Loucy (cell line): ENCODE measurements around the gene GNL1.
A peak's percentile ranks its signal among the peaks of the same experiment; 100 is the strongest.
"Not testable (repeated sequence)": the region's sequence is repeated elsewhere in the genome, so short reads cannot be mapped to it uniquely, and the experiment has no call there.

Source experiments
- H2AFZ ChIP-seq: fragments of 200-600 bp; sonication (generic); 2 replicates; pipeline ENCODE4 v1.6.0; 2016; ENCODE audit warnings: antibody characterized with exemption, mild to moderate bottlenecking, low read length, moderate library complexity
- H3F3A ChIP-seq: fragments of 200-600 bp; 2 replicates; pipeline ENCODE4 v1.6.0; 2016; ENCODE audit warnings: antibody characterized with exemption, low read depth, mild to moderate bottlenecking
- H3K27me3 ChIP-seq: fragments of 200-600 bp; sonication (generic); 2 replicates; pipeline ENCODE4 v1.6.1; 2014; ENCODE audit warnings: low read length, mild to moderate bottlenecking; ENCODE audit not compliant: insufficient read depth, poor library complexity, severe bottlenecking
- H3K36me3 ChIP-seq: fragments of 200-600 bp; sonication (generic); 2 replicates; pipeline ENCODE4 v1.6.1; 2016; ENCODE audit warnings: low read length; ENCODE audit not compliant: insufficient read depth
- H3K4me1 ChIP-seq: fragments of 200-600 bp; sonication (generic); 2 replicates; pipeline ENCODE4 v1.5.1; 2014; ENCODE audit warnings: low read length, mild to moderate bottlenecking; ENCODE audit not compliant: insufficient read depth, poor library complexity, severe bottlenecking
- H3K4me2 ChIP-seq: fragments of 200-600 bp; sonication (generic); 2 replicates; pipeline ENCODE4 v1.6.0; 2014; ENCODE audit warnings: antibody characterized with exemption, low read length, low read depth, mild to moderate bottlenecking; ENCODE audit not compliant: poor library complexity, severe bottlenecking
- H3K4me3 ChIP-seq: fragments of 200-600 bp; sonication (generic); 2 replicates; pipeline ENCODE4 v1.5.1; 2014; ENCODE audit warnings: low read length, mild to moderate bottlenecking, mixed read lengths; ENCODE audit not compliant: poor library complexity, severe bottlenecking
- H3K79me2 ChIP-seq: fragments of 200-600 bp; sonication (generic); 2 replicates; pipeline ENCODE4 v1.6.1; 2014; ENCODE audit warnings: low read length; ENCODE audit not compliant: insufficient read depth
- H3K9ac ChIP-seq: fragments of 200-600 bp; sonication (generic); 2 replicates; pipeline ENCODE4 v1.6.0; 2014; ENCODE audit warnings: mild to moderate bottlenecking, low read depth, low read length, moderate library complexity; ENCODE audit not compliant: poor library complexity, severe bottlenecking
- H3K9me2 ChIP-seq: fragments of 200-600 bp; sonication (generic); replicated peaks from 2 replicates; pipeline ENCODE4 v1.6.1; 2016; ENCODE audit warnings: low read depth, low read length, mixed read lengths
- H3K9me3 ChIP-seq: fragments of 200-600 bp; sonication (generic); 2 replicates; pipeline ENCODE4 v1.6.1; 2014; ENCODE audit warnings: mild to moderate bottlenecking, antibody characterized with exemption, low read length, low read depth; ENCODE audit not compliant: insufficient read depth
- H4K20me1 ChIP-seq: fragments of 200-600 bp; sonication (generic); 2 replicates; pipeline ENCODE4 v1.6.0; 2014; ENCODE audit warnings: antibody characterized with exemption, low read length, mild to moderate bottlenecking; ENCODE audit not compliant: insufficient read depth, poor library complexity, severe bottlenecking
- EZH2phosphoT487 ChIP-seq: fragments of 200-600 bp; IDR thresholded peaks from 2 replicates; pipeline ENCODE4 v1.6.1; 2018; ENCODE audit warnings: antibody characterized with exemption, mild to moderate bottlenecking, moderate library complexity, borderline replicate concordance
- TF ChIP-seq, protein P1 (sequence below): fragments of 200-600 bp; sonication (generic); conservative IDR thresholded peaks from 2 replicates; pipeline ENCODE4 v1.5.1; 2014; ENCODE audit warnings: mild to moderate bottlenecking, antibody characterized with exemption, low read length

The GNL1 gene

DNA sequence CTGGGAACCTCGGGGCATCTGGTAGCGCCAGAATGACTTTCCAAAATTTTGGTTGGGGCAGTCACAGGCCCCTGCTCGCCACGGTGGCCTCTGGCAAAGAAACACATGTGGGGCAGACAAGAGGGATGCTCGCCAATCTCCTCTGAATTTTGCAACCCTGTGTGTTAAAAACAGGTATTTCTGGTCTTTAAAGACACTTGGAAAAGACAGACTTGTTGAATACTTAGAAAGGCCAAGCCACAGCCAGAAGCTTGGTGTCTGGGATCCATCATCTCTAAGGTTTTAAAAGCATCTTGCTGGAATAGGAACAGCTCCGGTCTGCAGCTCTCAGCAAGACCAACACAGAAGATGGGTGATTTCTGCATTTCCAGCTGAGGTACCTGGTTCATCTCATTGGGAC, 35.8 kb downstream of the GNL1 start:
- Histone ChIP-seq H4K20me1 (no peaks in the 10 kb centered on the region), H2AFZ (no peak overlapping the region), H3K27me3 (no peaks in the 10 kb centered on the region), H3K36me3 (no peaks in the 10 kb centered on the region), H3K4me1 (peaks cover 18% of the 10 kb centered on the region), H3K79me2 (no peaks in the 10 kb centered on the region), H3K9me2 (no peaks in the 10 kb centered on the region), H3K4me2 (no peak overlapping the region), H3K9me3 (no peaks in the 10 kb centered on the region), H3F3A (peaks cover 6% of the 10 kb centered on the region), H3K9ac (no peak overlapping the region), H3K4me3 (no peak overlapping the region)
- no peak for TF ChIP-seq EZH2phosphoT487

DNA sequence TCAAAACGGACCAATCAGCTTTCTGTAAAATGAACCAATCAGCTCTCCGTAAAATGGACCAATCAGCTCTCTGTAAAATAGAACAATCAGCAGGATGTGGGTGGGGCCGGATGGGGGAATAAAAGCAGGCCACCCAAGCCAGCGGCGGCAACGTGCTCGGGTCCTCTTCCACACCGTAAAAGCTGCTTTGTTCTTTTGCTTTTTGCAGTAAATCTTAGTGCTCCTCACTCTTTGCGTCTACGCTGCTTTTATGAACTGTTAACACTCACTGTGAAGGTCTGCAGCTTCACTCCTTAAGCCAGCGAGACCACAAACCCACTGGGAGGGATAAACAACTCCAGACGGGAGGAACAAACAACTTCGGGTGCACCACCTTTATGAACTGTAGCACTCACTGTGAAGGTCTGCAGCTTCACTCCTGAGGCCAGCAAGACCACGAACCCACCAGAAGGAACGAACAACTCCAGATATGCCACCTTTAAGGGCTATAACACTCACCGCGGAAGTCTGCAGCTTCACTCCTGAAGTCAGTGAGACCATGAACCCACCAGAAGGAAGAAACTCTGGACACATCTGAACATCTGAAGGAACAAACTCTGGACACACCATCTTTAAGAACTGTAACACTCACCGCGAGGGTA, 37.7 kb downstream of the GNL1 start:
- H3K4me1 ChIP-seq, result peaks cover 35% of the 10 kb centered on the region
- H3K27me3 ChIP-seq, H3K4me3 ChIP-seq, H3K4me2 ChIP-seq, H3K9me2 ChIP-seq, H4K20me1 ChIP-seq, H3K36me3 ChIP-seq, H3K79me2 ChIP-seq, H2AFZ ChIP-seq, H3K9me3 ChIP-seq, H3K9ac ChIP-seq, H3F3A ChIP-seq: not testable (repeated sequence)

DNA sequence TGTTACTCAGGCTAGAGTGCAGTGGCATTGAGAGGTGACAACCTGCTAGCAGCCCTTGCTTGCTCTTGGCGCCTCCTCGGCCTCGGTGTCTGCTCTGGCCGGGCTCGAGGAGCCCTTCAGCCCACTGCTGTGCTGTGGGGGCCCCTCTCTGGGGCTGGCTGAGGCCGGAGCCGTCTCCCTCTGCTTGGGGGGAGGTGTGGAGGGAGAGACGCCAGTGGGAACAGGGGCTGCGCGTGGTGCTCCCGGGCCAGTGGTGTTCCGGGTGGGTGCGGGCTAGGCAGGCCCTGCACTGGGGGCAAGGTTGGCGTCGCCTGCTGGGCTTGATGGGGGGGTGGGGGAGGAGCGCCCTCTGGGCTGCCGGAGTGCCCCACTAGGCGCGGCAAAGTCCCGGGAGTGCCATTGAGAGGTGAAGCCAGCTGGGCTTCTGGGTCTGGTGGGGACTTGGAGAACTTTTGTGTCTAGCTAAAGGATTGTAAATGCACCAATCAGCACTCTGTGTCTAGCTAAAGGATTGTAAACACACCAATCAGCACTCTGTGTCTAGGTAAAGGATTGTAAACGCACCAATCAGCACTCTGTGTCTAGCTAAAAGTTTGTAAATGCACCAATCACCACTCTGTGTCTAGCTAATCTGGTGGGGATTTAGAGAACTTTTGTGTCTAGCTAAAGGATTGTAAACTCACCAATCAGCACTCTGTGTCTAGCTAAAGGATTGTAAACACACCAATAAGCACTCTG, 38.4 kb downstream of the GNL1 start:
- H3F3A ChIP-seq, H3K4me3 ChIP-seq, H3K27me3 ChIP-seq, H3K79me2 ChIP-seq, H3K36me3 ChIP-seq, H3K9me3 ChIP-seq, H2AFZ ChIP-seq, H3K9me2 ChIP-seq, H4K20me1 ChIP-seq, H3K4me2 ChIP-seq: not testable (repeated sequence)
- Histone ChIP-seq H3K9ac (peak overlapping the region; percentile 59), H3K4me1 (peaks cover 38% of the 10 kb centered on the region)

DNA sequence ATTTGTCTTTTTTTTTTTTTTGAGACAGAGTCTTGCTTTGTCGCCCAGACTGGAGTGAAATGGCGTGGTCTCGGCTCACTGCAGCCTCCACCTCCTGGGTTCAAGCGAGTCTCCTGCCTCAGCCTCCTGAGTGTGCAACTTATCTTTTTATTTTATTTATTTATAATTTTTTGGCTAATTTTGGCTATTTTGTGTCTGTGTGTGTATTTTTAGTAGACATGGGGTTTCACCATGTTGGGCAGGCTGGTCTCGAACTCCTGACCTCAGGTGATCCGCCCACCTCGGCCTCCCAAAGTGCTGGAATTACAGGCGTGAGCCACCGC, 39.6 kb downstream of the GNL1 start:
- not testable (repeated sequence) for H3K79me2 ChIP-seq, H3K36me3 ChIP-seq, H3K9me2 ChIP-seq, H3K9me3 ChIP-seq, H4K20me1 ChIP-seq, H3K27me3 ChIP-seq, H2AFZ ChIP-seq, H3F3A ChIP-seq
- H3K4me2 ChIP-seq, result peak overlapping the region; percentile 74
- peak overlapping the region; percentile 49 for H3K4me3 ChIP-seq
- H3K4me1 ChIP-seq, result peaks cover 43% of the 10 kb centered on the region
- peak overlapping the region; percentile 78 for H3K9ac ChIP-seq

DNA sequence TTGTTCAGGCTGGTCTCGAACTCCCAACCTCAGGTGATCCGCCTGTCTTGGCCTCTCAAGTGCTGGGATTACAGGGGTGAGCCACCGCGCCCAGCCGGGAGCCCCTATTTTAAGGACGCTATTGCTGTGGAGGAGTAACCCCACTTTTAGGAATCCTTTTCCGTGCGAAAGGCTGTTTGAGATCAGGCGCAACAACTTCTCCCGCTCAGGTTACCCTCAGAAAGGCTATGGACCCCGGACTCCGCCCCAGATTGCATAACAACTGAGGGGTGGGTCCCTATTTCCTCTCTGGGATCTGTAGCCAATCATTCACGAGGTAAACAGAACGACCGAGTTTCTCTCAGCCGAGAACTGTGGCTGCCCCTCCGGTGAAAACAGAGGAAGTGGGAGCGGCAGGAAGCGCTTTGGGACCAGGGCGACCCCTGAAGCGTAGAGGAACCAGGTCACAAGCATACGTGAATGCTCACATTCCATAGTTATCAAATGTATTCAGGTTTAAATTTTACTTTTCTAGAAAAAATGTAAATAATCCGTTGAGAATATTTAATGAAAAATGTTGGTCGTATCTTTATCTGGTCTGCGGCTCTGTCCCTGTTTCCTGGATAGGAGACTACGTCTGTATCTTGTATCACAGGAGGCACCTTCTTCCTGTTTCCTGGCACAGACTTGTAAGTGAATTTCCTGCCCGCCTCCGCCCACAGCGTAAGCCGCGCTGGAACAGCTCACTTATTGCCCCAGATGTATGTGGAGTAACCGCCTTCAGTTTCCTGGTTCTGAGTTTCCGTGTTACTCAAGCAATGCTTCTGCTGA, 40.1 kb downstream of the GNL1 start:
- peaks cover 9% of the 10 kb centered on the region for H3F3A ChIP-seq
- H3K9ac ChIP-seq, result peak overlapping the region; percentile 78
- peak overlapping the region; percentile 17; the same call in 1 of the 2 replicates for H2AFZ ChIP-seq
- H3K9me3 ChIP-seq, result no peaks in the 10 kb centered on the region
- H3K4me2 ChIP-seq, result peak overlapping the region; percentile 74
- no peaks in the 10 kb centered on the region for H4K20me1 ChIP-seq
- peaks cover 8% of the 10 kb centered on the region; the same call in 1 of the 2 replicates for H3K79me2 ChIP-seq
- TF ChIP-seq, protein P1, sequence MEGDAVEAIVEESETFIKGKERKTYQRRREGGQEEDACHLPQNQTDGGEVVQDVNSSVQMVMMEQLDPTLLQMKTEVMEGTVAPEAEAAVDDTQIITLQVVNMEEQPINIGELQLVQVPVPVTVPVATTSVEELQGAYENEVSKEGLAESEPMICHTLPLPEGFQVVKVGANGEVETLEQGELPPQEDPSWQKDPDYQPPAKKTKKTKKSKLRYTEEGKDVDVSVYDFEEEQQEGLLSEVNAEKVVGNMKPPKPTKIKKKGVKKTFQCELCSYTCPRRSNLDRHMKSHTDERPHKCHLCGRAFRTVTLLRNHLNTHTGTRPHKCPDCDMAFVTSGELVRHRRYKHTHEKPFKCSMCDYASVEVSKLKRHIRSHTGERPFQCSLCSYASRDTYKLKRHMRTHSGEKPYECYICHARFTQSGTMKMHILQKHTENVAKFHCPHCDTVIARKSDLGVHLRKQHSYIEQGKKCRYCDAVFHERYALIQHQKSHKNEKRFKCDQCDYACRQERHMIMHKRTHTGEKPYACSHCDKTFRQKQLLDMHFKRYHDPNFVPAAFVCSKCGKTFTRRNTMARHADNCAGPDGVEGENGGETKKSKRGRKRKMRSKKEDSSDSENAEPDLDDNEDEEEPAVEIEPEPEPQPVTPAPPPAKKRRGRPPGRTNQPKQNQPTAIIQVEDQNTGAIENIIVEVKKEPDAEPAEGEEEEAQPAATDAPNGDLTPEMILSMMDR, result no peak
- TF ChIP-seq EZH2phosphoT487, result no peak
- H3K9me2 ChIP-seq, result no peaks in the 10 kb centered on the region
- peaks cover 49% of the 10 kb centered on the region for H3K4me1 ChIP-seq
- no peaks in the 10 kb centered on the region for H3K36me3 ChIP-seq
- peak overlapping the region; percentile 69 for H3K4me3 ChIP-seq
- H3K27me3 ChIP-seq, result no peaks in the 10 kb centered on the region
